Gastroesophageal sphincter (tissue), 3 donors: ENCODE measurements around the gene FHIT.

ENCODE experiments used
- EP300 ChIP-seq: sonication (generic); formaldehyde crosslinking; IDR thresholded peaks from one replicate; pipeline ENCODE4 v1.6.1; 2017; ENCODE audit warnings: antibody characterized with exemption, mild to moderate bottlenecking
- POLR2A ChIP-seq, 2 donors: fragments of 450-650 bp; IDR thresholded peaks; one replicate each; pipeline ENCODE4 v1.6.1; 2017; ENCODE audit warnings: antibody characterized with exemption in 2 of 2, mild to moderate bottlenecking in 2 of 2, moderate library complexity in 1 of 2
- POLR2AphosphoS5 ChIP-seq: sonication (generic); formaldehyde crosslinking; IDR thresholded peaks from one replicate; pipeline ENCODE4 v1.6.1; 2017; ENCODE audit warnings: antibody characterized with exemption
- TF ChIP-seq, protein P1 (sequence below), 4 experiments: fragments of 200-600 bp in 2 of 4; fragments of 450-650 bp in 2 of 4; sonication (generic) in 1 of 4; IDR thresholded peaks; one replicate each; pipeline ENCODE4 v1.5.1; 2017 to 2019; ENCODE audit warnings: antibody characterized with exemption in 4 of 4, mild to moderate bottlenecking in 2 of 4, moderate library complexity in 2 of 4

DNA sequence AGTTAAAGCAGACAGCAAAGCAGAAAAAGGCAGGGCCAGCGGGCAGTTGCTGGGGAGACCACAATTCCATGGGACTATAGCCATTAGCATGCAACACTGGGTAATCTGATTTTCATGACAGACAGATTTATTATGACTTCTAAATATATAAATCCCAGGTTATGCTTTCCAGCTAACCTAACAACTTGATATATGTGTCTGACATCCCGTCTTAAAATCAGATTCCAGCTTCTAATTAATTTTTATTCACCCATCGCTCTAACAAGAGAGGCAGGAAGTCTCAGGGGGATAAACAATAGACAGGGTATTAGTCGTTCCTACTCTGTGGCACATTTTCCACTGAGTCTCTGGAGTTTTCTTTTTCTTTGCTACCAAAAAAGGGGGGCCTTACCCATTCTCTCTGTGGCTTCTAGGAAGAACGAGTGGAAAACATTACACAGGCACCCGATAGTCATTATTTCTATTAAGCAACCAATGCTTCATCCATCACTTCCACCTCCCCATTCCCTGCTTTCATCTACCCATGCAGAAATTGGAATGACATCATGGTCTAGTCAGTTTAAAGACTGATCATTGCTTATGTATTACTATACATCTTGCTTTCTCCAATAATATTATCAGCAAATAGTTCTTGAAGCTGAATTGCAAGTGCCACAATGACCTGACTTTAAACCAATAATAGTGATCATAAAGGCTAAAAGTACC is 173.1 kb downstream of the FHIT start:
- TF ChIP-seq POLR2A (IDR thresholded peaks at IDR 0.05) (no peak), EP300 (no peak), POLR2AphosphoS5 (no peak)
- TF ChIP-seq, protein P1, sequence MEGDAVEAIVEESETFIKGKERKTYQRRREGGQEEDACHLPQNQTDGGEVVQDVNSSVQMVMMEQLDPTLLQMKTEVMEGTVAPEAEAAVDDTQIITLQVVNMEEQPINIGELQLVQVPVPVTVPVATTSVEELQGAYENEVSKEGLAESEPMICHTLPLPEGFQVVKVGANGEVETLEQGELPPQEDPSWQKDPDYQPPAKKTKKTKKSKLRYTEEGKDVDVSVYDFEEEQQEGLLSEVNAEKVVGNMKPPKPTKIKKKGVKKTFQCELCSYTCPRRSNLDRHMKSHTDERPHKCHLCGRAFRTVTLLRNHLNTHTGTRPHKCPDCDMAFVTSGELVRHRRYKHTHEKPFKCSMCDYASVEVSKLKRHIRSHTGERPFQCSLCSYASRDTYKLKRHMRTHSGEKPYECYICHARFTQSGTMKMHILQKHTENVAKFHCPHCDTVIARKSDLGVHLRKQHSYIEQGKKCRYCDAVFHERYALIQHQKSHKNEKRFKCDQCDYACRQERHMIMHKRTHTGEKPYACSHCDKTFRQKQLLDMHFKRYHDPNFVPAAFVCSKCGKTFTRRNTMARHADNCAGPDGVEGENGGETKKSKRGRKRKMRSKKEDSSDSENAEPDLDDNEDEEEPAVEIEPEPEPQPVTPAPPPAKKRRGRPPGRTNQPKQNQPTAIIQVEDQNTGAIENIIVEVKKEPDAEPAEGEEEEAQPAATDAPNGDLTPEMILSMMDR (IDR thresholded peaks at IDR 0.05) = no peak
